HepG2 (cell line): ENCODE measurements around the gene SP140L. TPM values are rescaled to one million over a fixed set of nuclear protein-coding genes. Genes with fewer than 3 reads are reported as not detected.

Experiments used
- ARNT ChIP-seq: fragments of 450-650 bp; IDR thresholded peaks from 2 replicates; pipeline ENCODE4 v1.6.1; 2017
- DNMT1 ChIP-seq: sonication (generic); formaldehyde crosslinking; IDR thresholded peaks from 2 replicates; pipeline ENCODE4 v1.5.1; 2020; ENCODE audit warnings: mild to moderate bottlenecking, missing genetic modification reagents
- FOXC1 ChIP-seq: sonication (generic); formaldehyde crosslinking; IDR thresholded peaks from 2 replicates; pipeline ENCODE4 v1.8.0; 2022; ENCODE audit warnings: mild to moderate bottlenecking, missing genetic modification reagents, borderline replicate concordance
- HNRNPH1 ChIP-seq: fragments of 200-400 bp; formaldehyde crosslinking; optimal IDR thresholded peaks from 2 replicates; pipeline ENCODE3; 2017; ENCODE audit warnings: mild to moderate bottlenecking, low read depth, low read length
- HNRNPUL1 ChIP-seq: fragments of 200-400 bp; formaldehyde crosslinking; IDR thresholded peaks from 2 replicates; pipeline ENCODE4 v1.6.1; 2017; ENCODE audit warnings: low read depth, mild to moderate bottlenecking, low read length, moderate library complexity
- HOXA3 ChIP-seq: sonication (generic); formaldehyde crosslinking; IDR thresholded peaks from 2 replicates; pipeline ENCODE4 v1.5.0; 2020; ENCODE audit warnings: missing genetic modification reagents
- ISL2 ChIP-seq: sonication (generic); formaldehyde crosslinking; IDR thresholded peaks from 2 replicates; pipeline ENCODE4 v1.5.0; 2020; ENCODE audit warnings: missing genetic modification reagents
- KLF13 ChIP-seq: sonication (generic); formaldehyde crosslinking; IDR thresholded peaks from 2 replicates; pipeline ENCODE4 v1.4.0; 2020; ENCODE audit warnings: mild to moderate bottlenecking, missing genetic modification reagents
- LCORL ChIP-seq, 2 experiments: fragments of 450-650 bp in 1 of 2; sonication (generic) in 1 of 2; formaldehyde crosslinking in 1 of 2; IDR thresholded peaks; 2 replicates each; pipeline versions ENCODE4 v1.5.0 to v1.6.1; 2017 to 2020; ENCODE audit warnings: antibody characterized with exemption in 1 of 2, missing genetic modification reagents in 1 of 2
- MTA1 ChIP-seq: sonication (generic); formaldehyde crosslinking; IDR thresholded peaks from 2 replicates; pipeline ENCODE4 v1.4.0; 2020; ENCODE audit warnings: missing genetic modification reagents, mild to moderate bottlenecking, borderline replicate concordance
- NCOA5 ChIP-seq: sonication (generic); formaldehyde crosslinking; IDR thresholded peaks from 2 replicates; pipeline ENCODE4 v1.4.0; 2020; ENCODE audit warnings: missing genetic modification reagents
- NR2F2 ChIP-seq: IDR thresholded peaks from 2 replicates; pipeline ENCODE4 v1.6.1; 2012; ENCODE audit warnings: low read depth, inconsistent platforms, borderline replicate concordance
- PPARG ChIP-seq: conservative IDR thresholded peaks from 2 replicates; pipeline ENCODE4 v1.6.1; 2016; ENCODE audit warnings: missing biosample characterization, missing genetic modification reagents
- SIN3B ChIP-seq: fragments of 150-350 bp; IDR thresholded peaks from 2 replicates; pipeline ENCODE4 v1.6.1; 2014; ENCODE audit warnings: low read length
- SMC3 ChIP-seq: IDR thresholded peaks from 2 replicates; pipeline ENCODE4 v1.6.1; 2011; ENCODE audit warnings: low read length, improper control_type of control experiment
- SP1 ChIP-seq, 2 experiments: fragments of 450-650 bp in 1 of 2; sonication (generic) in 1 of 2; formaldehyde crosslinking in 1 of 2; IDR thresholded peaks; 2 replicates each; pipeline versions ENCODE4 v1.4.0 to v1.6.1; 2016 to 2020; ENCODE audit warnings: missing genetic modification reagents in 1 of 2
- SP5 ChIP-seq: IDR thresholded peaks from 2 replicates; pipeline ENCODE4 v1.6.1; 2016; ENCODE audit warnings: low read depth, borderline replicate concordance
- TCF12 ChIP-seq, 2 experiments: fragments of 450-650 bp in 1 of 2; sonication (generic) in 1 of 2; formaldehyde crosslinking in 1 of 2; IDR thresholded peaks; 2 replicates each; pipeline versions ENCODE4 v1.6.1 to v1.8.0; 2017 to 2022; ENCODE audit warnings: antibody characterized with exemption in 1 of 2, mild to moderate bottlenecking in 1 of 2, missing genetic modification reagents in 1 of 2, moderate library complexity in 1 of 2
- XBP1 ChIP-seq: sonication (generic); formaldehyde crosslinking; IDR thresholded peaks from 2 replicates; pipeline ENCODE4 v1.5.0; 2020; ENCODE audit warnings: missing genetic modification reagents
- ZBTB8A ChIP-seq: sonication (generic); formaldehyde crosslinking; IDR thresholded peaks from 2 replicates; pipeline ENCODE4 v1.4.0; 2020; ENCODE audit warnings: mild to moderate bottlenecking, low read depth, missing genetic modification reagents, borderline replicate concordance
- ZNF24 ChIP-seq: fragments of 450-650 bp; IDR thresholded peaks from 2 replicates; pipeline ENCODE4 v1.6.1; 2017; ENCODE audit warnings: antibody characterized with exemption, mild to moderate bottlenecking
- ZNF335 ChIP-seq: sonication (generic); formaldehyde crosslinking; IDR thresholded peaks from 2 replicates; pipeline ENCODE4 v1.4.0; 2020; ENCODE audit warnings: missing genetic modification reagents
- ZNF614 ChIP-seq: IDR thresholded peaks from 2 replicates; pipeline ENCODE4 v1.6.1; 2018; ENCODE audit warnings: missing biosample characterization, missing genetic modification reagents, inconsistent platforms, borderline replicate concordance
- ZNF644 ChIP-seq: IDR thresholded peaks from 2 replicates; pipeline ENCODE4 v1.6.1; 2016; ENCODE audit warnings: low read depth
- ZNF816 ChIP-seq: sonication (generic); formaldehyde crosslinking; IDR thresholded peaks from 2 replicates; pipeline ENCODE4 v1.8.0; 2022; ENCODE audit warnings: missing genetic modification reagents, mild to moderate bottlenecking, borderline replicate concordance
- polyA plus RNA-seq, 8 experiments: library from polyadenylated mRNA; depleted of rRNA in 3 of 8; stranded (reverse) in 7 of 8; unstranded in 1 of 8; fragments of >200 nt; fragmentation: Illumina TruSeq in 4 of 8; extraction: Trizol in 4 of 8; gene quantifications; 2 replicates each; pipeline versions ENCODE4 v1.2.1 to v1.2.3, GENCODE V29; 2011 to 2016; ENCODE audit warnings: low read depth in 4 of 8, missing spikeins in 1 of 8, mixed read lengths in 1 of 8; ENCODE audit not compliant: insufficient read depth in 1 of 8
- total RNA-seq, 5 experiments: library from RNA; depleted of rRNA; stranded (reverse); fragments of >200 nt; fragmentation: Illumina TruSeq; extraction: Trizol; gene quantifications; 2 replicates each; pipeline ENCODE4 v1.2.3, GENCODE V29; 2016; ENCODE audit warnings: low read depth in 1 of 5
- TF ChIP-seq, protein P1 (sequence below): sonication (generic); formaldehyde crosslinking; conservative IDR thresholded peaks from 2 replicates; pipeline ENCODE4 v1.8.0; 2022; ENCODE audit warnings: mild to moderate bottlenecking, moderate library complexity, missing genetic modification reagents
- TF ChIP-seq, protein P2 (sequence below): sonication (generic); formaldehyde crosslinking; IDR thresholded peaks from 2 replicates; pipeline ENCODE4 v1.8.1; 2023; ENCODE audit warnings: mild to moderate bottlenecking, moderate library complexity, missing genetic modification reagents
- TF ChIP-seq, protein P3 (sequence below): sonication (generic); formaldehyde crosslinking; IDR thresholded peaks from 2 replicates; pipeline ENCODE4 v1.4.0; 2020; ENCODE audit warnings: low read depth, mild to moderate bottlenecking, missing genetic modification reagents

Gene SP140L
- total and polyA plus RNA-seq, 2 of the 13 experiments (the other 11 are each of a cell fraction or from before 2014, with no cell fraction given) = 10.9 to 17.5 TPM

- TF ChIP-seq ZBTB8A (CRISPR knock-in tag) (no peak), ZNF335 (CRISPR knock-in tag) (no peak), SP1 (IDR thresholded peaks at IDR 0.05) (no peak), SP1 (CRISPR knock-in tag; IDR thresholded peaks at IDR 0.05) (peak; percentile 98), HNRNPUL1 (no peak), XBP1 (no peak), LCORL (IDR thresholded peaks at IDR 0.05) (no peak), LCORL (CRISPR knock-in tag; IDR thresholded peaks at IDR 0.05) (peak; percentile 27; the same call in 1 of the 2 replicates), NCOA5 (CRISPR knock-in tag) (no peak), MTA1 (CRISPR knock-in tag) (no peak), NR2F2 (no peak), ISL2 (0 out of 2 replicates have a peak, but pooled peaks have one; percentile 14), DNMT1 (no peak), ZNF24 (no peak), KLF13 (CRISPR knock-in tag) (no peak), SIN3B (0 out of 2 replicates have a peak, but pooled peaks have one; percentile 31), SP5 (CRISPR knock-in tag) (peak; percentile 90), HOXA3 (peak; percentile 61), TCF12 (IDR thresholded peaks at IDR 0.05) (no peak), TCF12 (CRISPR knock-in tag; IDR thresholded peaks at IDR 0.05) (no peak), ARNT (no peak), ZNF644 (CRISPR knock-in tag) (peak; percentile 91), ZNF614 (no peak), PPARG (CRISPR knock-in tag) (no peak), FOXC1 (CRISPR knock-in tag) (peak; percentile 48; the same call in 1 of the 2 replicates), SMC3 (peak; percentile 73; the same call in 1 of the 2 replicates), ZNF816 (CRISPR knock-in tag) (no peak), HNRNPH1 (no peak)
- TF ChIP-seq, protein P1, sequence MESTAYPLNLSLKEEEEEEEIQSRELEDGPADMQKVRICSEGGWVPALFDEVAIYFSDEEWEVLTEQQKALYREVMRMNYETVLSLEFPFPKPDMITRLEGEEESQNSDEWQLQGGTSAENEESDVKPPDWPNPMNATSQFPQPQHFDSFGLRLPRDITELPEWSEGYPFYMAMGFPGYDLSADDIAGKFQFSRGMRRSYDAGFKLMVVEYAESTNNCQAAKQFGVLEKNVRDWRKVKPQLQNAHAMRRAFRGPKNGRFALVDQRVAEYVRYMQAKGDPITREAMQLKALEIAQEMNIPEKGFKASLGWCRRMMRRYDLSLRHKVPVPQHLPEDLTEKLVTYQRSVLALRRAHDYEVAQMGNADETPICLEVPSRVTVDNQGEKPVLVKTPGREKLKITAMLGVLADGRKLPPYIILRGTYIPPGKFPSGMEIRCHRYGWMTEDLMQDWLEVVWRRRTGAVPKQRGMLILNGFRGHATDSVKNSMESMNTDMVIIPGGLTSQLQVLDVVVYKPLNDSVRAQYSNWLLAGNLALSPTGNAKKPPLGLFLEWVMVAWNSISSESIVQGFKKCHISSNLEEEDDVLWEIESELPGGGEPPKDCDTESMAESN (CRISPR knock-in tag) = 0 out of 2 replicates have a peak, but pooled peaks have one; percentile 32
- TF ChIP-seq, protein P2, sequence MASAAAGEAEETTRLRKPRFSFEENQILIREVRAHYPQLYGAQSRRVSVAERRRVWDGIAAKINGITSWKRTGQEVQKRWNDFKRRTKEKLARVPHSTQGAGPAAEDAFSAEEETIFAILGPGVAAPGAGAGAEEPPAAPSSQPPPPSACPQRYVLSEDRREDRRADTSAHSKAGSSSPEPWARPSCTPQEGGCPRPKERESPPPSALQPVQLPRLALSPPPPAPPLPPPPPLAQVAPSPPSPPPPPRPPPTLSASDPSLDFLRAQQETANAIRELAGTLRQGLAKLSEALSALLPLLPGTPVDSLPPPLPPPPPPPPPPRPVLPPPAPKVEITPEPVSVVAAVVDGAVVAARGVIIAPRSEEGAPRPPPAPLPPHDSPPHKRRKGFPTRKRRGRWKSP (CRISPR knock-in tag) = no peak
- TF ChIP-seq, protein P3, sequence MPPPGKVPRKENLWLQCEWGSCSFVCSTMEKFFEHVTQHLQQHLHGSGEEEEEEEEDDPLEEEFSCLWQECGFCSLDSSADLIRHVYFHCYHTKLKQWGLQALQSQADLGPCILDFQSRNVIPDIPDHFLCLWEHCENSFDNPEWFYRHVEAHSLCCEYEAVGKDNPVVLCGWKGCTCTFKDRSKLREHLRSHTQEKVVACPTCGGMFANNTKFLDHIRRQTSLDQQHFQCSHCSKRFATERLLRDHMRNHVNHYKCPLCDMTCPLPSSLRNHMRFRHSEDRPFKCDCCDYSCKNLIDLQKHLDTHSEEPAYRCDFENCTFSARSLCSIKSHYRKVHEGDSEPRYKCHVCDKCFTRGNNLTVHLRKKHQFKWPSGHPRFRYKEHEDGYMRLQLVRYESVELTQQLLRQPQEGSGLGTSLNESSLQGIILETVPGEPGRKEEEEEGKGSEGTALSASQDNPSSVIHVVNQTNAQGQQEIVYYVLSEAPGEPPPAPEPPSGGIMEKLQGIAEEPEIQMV (CRISPR knock-in tag) = 0 out of 2 replicates have a peak, but pooled peaks have one; percentile 10
These were observed 3.4 kb upstream of the SP140L start (continued) for GRCh38 chr2:230323385-230324106.
